Stimulated activated CD8-positive, alpha-beta memory T cell treated with anti-CD3 and anti-CD28 coated beads, Interleukin-15, amount 100 ng/mL, for 24 hours (primary cell): ENCODE results near the gene CYSLTR2.
"Not testable (repeated sequence)": the region's sequence is repeated elsewhere in the genome, so short reads cannot be mapped to it uniquely, and the experiment has no call there.

Experiments
- DNase-seq: peaks from one replicate; pipeline ENCODE4 v3.0.0-alpha.2; 2020; ENCODE audit warnings: low read depth

The CYSLTR2 gene

DNA sequence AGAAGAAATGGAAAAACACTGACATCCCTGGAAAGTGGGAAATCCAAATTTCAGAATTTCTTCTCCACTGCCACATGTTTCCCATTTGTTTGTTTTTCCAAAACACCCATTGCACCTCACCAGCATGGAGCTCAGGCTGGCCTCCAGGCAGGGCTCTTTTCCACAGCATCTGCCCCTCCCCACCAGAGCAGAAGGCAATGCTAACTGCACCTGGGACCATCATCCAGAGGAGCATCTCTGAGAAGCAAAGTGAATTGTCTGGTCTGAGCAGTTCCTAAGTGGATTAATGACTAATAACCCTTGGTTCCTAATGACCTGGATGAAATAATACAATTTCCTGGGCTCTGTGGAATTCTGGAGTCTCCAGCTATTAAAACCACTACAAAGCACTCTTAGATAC is 8.8 kb upstream of the CYSLTR2 start:
- no peak for DNase-seq

GRCh38 chr13:48645845-48646244 is 7.9 kb upstream of the CYSLTR2 start:
- DNase-seq: no peak

DNA sequence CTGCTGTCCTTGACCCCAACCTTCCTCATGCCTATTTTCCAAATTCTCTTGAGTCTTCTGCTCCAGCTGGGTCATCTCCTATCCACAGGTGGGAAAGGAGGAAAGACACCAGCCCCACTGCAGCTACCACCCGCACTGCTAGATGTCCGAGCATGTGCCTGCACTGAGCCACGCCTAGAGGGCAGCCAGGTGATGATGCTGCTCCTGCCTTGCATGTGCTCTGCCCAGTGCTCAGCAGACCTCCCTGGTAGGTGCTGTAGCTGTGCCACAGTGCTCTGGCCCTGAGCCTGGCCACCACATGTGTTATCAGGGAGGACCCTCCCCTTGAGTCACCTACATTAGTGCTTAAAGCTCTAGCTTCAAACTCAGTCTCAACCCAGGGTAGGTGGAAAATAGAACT is 6.9 kb upstream of the CYSLTR2 start:
- no peak for DNase-seq

DNA sequence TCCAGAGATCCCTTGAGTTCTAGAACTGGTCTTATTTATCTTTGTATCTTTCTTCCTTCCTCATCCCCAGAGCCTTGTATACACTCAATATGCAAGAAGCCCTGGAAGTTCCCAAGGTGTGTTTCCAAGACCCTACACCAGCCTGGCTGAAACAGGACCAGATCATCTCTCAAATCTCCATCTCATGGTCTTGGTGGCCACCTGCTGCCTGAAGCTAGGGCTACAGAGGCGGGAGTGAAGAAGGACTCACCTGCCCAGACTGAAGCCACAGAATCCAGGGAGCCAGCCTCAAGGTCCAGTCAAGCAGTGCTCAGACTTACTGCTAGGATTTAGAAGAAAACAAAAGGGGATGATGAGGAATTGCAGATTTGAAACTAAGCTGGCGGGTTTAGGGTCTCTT is 6.1 kb upstream of the CYSLTR2 start:
- no peak for DNase-seq

GRCh38 chr13:48648446-48648845 is 5.3 kb upstream of the CYSLTR2 start:
- DNase-seq: no peak

DNA sequence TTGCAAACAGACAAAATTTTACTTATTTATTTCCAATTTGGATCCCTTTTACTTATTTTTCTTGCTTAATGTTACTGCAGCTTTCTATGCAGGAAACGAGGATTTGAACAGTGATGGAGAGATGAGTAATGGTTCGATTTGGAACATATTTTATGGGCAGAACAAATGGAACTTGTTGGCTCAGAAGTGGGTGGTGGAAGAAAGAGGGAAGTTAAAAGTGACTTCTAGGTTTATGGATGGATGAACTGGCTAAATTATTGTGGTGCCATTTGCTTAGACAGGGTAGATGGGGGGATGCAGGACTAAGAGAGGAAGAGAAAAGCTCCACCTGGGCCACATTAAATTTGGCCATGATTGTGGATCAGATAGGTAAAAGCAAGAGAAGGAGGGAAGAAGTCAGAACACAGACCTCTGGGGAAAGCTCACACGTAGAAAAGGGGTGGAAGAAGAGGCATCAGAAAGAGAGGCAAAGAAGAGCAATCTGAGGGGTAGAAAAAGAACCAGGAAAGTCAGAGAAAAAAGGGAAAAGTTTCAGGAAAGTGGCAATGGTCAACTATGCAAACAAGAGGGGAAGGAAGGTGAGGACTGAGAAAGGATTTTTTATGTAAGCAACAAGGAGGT is 768 bp upstream of the CYSLTR2 start:
- DNase-seq: no peak

GRCh38 chr13:48654511-48654910 is 782 bp downstream of the CYSLTR2 start:
- DNase-seq: no peak

DNA sequence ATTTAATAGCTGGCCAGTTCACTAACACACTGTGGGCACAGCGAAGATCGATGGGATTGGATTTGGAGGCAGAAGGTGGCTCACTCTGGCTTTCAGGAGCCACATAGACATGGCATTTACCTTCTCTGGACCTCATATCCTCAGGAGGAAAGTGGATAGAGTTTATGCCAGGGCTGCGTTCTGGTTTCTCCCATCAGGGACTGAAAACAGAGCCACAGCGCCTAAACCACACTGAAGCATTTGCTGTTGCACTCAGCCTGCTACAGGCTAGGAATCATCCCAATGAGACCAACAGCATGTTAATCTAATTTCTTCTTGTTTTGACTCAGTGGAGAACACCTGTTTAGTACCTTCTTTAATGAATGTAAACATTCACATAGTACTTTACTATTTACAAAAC is 1.6 kb downstream of the CYSLTR2 start:
- DNase-seq: no peak

DNA sequence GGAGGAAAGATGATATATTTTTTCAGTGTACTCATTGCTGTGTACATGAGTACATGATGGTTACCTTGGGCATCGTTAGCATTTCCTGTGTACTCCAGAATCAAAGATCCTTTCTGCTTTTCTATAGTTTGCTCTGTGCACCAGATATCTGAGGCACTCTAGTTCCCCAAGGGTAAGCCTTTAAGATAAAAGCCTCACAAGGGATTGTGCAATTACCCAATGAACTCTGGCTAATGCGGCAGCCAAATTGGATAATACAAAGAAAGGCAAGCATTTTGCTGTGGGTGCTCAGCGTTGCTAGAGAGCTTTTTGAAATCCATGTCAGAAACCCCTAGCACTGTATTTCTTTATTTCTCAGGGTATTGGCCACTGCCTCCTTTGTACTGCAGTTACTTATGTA is 2.9 kb downstream of the CYSLTR2 start:
- no peak for DNase-seq

DNA sequence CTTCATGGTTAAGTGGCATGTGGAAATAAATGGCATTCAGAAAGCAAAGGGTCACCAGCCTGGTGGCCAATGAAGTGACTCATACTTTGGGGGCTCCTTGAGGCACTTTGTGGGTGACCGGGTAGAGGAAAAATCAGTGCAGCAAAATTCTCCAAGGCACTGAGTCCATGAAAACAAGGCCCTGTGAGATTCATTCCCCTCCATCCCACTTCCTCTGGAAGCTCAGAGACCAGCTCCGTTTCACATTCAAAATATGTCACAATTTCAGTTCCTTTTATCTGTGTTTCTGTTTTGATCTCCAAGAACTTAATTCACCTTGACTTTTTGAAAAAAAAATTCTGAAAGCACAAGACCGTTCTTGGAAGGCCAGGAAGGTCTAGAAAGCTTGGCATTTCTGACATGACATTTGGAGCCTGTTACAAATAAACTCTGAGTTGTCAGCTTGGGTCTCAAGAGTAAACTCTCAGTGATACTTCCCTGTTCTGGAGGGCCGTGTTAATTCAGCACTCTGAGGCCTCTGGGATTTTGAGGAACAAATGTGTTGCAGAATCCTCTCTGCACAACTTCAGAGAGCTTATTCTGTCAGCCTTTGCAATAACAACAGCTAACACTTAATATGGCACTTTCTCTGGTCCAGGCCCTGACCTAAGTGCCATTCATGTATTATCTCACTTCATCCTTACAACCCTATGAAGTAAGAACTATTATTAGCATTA is 6.8 kb downstream of the CYSLTR2 start:
- no peak for DNase-seq

DNA sequence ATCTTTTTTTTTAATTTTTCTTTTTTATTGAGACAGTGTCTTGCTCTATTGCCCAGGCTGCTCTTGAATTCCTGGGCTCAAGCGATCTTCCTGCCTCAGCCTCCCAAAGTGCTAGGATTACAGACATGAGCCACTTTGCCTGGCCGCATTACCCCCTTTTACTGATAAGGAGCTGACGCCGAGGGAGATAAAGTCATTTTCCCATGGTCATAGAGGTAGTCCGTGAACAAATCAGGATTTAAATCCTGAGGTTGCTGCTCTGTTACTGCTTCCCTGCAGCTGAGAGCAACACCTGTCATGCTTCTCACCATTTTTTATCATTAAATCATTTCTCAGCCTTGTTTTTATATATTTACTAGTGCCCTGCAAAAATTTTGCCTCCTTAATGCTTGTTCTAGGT is 7.4 kb downstream of the CYSLTR2 start:
- DNase-seq: no peak

DNA sequence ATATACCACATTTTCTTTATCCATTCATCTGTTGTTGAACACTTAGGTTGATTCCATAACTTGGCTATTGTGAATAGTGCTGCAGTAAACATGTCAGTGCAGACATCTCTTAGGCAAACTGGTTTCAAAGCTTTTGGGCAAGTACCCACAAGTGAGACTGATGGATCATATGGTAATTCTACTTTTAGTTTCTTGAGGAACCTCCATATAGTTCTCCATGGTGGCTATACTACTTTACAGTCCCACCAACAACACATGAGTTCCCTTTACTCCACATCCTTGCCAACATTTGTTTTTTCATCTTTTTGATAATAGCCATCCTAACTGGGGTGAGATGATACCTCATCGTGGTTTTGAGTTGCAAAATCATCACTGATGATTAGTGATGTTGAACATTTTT is 8.5 kb downstream of the CYSLTR2 start:
- DNase-seq: no peak

DNA sequence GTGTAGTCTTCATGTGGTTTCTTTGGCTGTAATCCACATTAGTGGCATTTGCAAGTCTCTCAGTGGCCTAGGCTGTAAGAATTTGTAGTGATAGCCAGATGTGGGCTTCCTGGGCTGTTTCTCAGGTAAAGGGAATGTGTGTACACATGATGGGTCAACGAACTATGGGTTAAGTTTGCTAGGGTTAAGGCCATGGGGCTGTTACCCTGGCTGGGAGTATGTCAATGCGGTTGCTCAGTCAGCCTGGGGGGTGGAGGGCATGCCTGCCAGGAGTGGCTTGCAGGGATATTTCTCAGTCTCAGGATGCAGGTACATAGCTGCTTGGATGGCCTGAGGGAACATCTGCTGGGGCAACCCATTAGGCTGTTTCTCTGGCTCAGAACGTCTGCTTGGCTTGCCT is 13.4 kb downstream of the CYSLTR2 start:
- DNase-seq: no peak

DNA sequence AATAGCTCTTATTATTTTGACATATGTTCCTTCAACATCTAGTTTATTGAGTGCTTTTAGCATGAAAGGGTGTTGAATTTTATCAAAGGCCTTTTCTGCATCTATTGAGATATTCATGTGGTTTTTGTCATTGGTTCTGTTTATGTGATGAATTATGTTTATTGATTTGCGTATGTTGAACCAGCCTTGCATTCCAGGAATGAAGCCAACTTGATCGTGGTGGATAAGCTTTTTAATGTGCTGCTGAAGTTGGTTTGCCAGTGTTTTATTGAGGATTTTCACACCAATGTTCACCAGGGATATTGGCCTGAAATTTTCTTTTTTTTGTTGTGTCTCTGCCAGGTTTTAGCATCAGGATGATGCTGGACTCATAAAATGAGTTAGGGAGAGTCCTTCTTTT is 17.7 kb downstream of the CYSLTR2 start:
- DNase-seq: not testable (repeated sequence)

DNA sequence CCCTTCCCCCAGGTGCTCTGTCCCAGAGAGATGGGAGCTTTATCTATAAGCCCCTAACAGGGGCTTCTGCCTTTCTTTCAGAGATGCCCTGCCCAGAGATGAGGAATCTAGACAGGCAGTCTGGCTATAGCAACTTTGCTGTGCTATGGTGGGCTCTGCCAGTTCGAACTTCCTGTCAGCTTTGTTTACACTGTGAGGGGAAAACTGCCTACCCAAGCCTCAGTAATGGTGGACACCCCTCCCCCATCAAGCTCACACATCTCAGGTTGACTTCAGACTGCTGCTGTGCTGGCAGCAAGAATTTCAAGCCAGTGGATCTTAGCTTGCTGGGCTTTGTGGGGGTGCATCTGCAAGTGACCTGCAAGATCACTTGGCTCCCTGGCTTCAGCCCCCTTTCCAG is 21.5 kb downstream of the CYSLTR2 start:
- no peak for DNase-seq

- no peak for DNase-seq
Measured at GRCh38 chr13:48678316-48678715, 24.6 kb downstream of the CYSLTR2 start.

- DNase-seq: no peak
Measured at GRCh38 chr13:48679941-48680680, 26.4 kb downstream of the CYSLTR2 start.

DNA sequence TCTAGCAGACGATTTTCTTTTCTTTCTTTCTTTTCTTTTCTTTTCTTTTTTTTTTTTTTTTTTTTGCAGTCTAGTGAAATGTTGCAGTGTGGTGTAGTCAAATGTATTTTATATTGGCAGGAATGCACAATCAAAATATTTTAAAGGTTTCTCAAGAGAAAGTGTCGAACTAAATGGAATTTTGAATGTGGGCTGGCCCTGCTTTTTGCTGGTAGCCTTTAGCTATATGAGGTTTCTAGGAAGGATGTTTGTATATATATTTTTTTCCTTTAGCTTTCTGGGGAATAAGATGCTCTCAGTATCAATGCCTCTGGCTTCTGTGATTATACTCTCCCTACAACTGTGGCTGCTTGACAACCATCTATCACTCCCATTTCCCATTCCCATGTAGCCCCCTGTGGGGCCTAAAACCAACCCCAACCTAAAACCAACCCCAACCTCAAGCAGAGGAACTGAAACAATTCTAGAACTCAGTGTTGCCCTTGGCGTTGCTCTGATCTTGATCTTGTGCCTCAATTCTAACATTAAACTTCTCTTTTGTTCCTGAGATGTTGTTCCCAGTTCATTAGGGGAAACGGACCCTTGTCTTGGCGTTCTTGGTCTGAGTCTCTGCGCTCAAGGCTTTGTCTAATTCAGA is 27.1 kb downstream of the CYSLTR2 start:
- no peak for DNase-seq

GRCh38 chr13:48681905-48682304 is 28.2 kb downstream of the CYSLTR2 start:
- DNase-seq: no peak

DNA sequence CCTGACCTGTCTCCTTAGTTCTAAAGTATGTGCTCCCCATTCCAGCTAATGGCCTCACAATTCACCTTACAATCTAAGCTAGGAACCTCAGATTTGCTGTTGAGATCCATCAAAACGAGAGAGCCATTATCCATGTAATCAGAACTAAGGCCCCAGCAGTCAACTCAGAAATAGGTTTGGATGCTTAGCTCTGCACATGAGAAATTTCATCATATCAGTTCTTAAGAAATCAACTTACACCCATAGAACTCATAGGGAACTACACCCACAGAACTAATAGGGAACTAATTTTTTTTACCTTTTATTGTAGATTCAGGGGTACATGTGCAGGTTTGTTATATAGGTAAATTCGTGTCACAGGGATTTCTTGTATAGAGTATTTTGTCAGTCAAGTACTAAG is 28.7 kb downstream of the CYSLTR2 start:
- DNase-seq: no peak

DNA sequence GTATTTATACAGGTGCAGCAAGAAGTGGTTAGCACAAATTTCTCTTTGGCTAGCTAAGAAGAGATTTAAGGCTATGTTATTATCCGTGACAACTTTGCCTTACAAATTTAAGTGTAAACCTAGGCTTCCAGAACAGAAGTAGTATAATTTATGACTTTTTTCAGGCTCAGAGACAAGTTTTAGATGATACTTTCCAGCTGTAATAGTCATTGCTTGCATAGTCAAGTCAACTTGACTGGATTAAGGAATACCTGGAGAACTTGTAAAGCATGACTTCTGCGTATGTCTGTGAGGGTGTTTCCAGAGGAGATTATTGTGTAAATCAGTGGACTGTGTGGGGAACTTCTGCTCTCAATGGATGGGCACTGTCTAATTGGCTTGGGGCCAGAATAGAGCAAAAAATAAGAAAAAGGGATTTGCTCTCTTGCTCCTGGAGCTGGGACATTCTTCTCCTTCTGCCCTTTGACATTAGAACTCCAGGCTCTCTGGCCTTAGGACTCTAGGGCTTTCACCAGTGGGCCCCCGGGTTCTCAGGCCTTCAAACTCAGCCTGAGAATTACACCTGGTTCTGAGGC is 33.0 kb downstream of the CYSLTR2 start:
- DNase-seq: no peak

GRCh38 chr13:48687249-48687648 is 33.5 kb downstream of the CYSLTR2 start:
- DNase-seq: no peak

- no peak for DNase-seq
Measured at GRCh38 chr13:48693998-48694397, 40.3 kb downstream of the CYSLTR2 start.
